Stimulated activated CD4-positive, alpha-beta T cell treated with anti-CD3 and anti-CD28 coated beads, Interleukin-1b, Interleukin-23, amount 100 ng/mL, for 24 hours (primary cell): ENCODE results near the gene MPPED2.

Source experiments
- DNase-seq, 4 experiments: peaks; one replicate each; pipeline ENCODE4 v3.0.0-alpha.2; 2020; ENCODE audit warnings: low read depth in 4 of 4, low spot score in 1 of 4

MPPED2 gene

GRCh38 chr11:30455025-30455424 lies 131.1 kb downstream of the MPPED2 start:
- DNase-seq: no peak

GRCh38 chr11:30454541-30454940 lies 131.6 kb downstream of the MPPED2 start:
- no peak for DNase-seq

- DNase-seq: no peak
Observed at GRCh38 chr11:30454111-30454510, 132.0 kb downstream of the MPPED2 start.

- no peak for DNase-seq
Observed at GRCh38 chr11:30453705-30454104, 132.4 kb downstream of the MPPED2 start.

- no peak for DNase-seq
Observed at GRCh38 chr11:30452842-30453241, 133.3 kb downstream of the MPPED2 start.

DNA sequence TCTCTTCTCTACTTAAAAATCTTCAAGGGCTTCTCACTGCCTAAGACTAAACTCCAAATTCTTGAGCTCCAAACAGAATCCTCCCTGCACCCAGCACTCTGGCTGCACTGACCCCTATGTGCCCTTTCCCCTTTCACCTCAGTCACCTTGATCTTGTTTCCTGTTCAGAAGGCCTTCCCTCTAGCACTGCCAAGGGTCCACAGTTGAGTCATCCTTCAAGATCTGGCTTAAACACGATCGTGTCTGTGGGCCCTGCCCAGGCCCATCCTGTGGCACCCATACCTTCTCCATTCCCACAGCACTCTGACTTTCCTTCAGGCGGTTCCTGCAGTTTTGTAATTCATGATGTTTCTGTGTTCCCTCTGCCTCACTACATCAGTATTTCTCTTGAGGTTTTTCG lies 134.0 kb downstream of the MPPED2 start:
- DNase-seq: no peak

GRCh38 chr11:30451626-30452025 lies 134.5 kb downstream of the MPPED2 start:
- DNase-seq: no peak

GRCh38 chr11:30451167-30451566 lies 135.0 kb downstream of the MPPED2 start:
- no peak for DNase-seq

GRCh38 chr11:30447058-30447640 lies 139.0 kb downstream of the MPPED2 start:
- DNase-seq: no peak

DNA sequence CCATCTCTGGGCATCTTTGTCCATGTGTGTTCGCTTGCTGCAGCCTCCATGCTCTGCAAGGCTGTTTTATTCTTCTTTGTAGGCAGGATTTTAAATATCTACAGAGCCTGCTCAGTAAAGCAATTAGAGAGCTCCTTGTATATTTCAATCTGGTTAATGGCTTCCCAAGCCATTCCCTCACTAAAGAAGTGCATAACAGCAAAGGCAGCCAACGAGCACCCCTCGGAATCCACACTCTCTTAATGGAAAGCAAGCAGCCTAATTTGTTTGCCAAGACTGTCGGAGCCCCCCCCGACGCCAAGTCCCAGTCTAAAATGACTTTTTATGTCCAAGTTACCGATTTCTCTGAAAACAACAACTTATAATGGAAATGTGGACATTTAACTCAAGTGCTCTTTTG lies 139.6 kb downstream of the MPPED2 start:
- no peak for DNase-seq

- no peak for DNase-seq
Observed at GRCh38 chr11:30445056-30445455, 141.1 kb downstream of the MPPED2 start.

- DNase-seq: no peak
Observed at GRCh38 chr11:30440510-30440909, 145.6 kb downstream of the MPPED2 start.

DNA sequence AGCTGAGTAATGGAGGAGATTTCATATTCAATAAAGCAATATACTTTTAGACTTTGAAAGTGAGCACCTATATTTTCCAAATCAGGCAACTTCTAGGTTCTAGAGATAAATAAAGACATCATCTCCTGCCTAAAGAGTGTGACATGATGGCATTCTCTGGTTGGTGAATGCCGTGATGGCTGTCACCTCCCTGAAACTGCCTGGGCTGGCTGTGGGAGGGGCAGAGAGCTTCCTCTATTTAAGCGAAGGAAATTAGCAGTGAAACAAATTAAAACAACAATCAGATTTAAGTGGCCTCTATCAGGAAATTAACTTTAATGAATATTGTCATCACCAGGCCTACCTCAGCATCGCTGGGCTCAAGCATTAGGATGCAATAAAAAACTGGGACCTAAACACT lies 149.4 kb downstream of the MPPED2 start:
- no peak for DNase-seq

- no peak for DNase-seq
Observed at GRCh38 chr11:30435488-30435887, 150.7 kb downstream of the MPPED2 start.

- no peak for DNase-seq
Observed at GRCh38 chr11:30434901-30435300, 151.3 kb downstream of the MPPED2 start.

DNA sequence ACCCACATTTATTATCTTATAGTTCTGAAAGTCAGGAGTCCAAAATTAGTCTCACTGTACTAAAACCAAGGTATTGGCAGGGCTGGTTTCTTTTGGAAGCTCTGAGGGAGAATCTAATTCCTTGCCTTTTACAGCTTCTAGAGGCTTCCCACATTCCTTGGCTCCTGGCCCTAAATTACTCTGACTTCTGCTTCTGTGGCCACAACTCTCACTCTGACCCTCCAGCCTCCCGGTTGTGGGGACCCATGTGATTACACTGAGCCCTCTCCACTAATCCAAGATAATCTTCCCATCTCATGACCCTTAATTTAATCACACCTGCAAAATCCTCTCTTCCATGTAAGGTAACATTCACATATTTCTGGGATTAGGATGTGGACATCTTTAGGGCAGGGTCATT lies 152.3 kb downstream of the MPPED2 start:
- DNase-seq: no peak

- DNase-seq: no peak
Observed at GRCh38 chr11:30432716-30433115, 153.4 kb downstream of the MPPED2 start.

- no peak for DNase-seq
Observed at GRCh38 chr11:30432178-30432577, 154.0 kb downstream of the MPPED2 start.

DNA sequence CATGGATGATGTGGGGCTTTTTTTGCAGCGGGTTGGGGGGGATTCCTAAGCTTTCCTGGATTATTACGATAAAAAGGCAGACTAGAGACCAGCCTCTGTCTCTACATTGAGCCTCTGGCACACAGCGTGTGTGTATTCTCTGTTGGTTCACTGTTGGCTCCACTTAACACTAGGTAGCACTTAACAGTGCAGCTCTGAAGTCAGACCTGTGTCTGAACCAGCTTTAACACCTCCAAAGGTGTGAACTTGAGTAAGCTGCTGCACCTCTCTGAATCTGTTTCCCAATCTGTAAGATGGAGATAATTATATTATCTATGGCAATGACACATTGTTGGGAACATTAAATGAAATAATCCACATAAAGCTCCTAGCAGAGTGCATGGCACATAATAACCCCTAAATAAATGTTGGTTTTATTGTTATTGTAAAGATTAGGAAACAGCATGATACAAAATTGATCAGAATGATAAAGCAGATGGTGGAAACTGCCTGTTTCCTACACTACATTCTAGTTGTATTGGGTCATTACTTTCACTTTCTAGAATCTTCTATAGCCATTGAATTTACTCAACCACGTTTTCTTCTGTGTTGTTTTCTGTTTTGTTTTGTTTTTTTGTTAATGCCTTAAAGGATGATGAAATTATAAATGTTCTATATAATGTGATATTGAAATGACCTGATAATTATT lies 154.9 kb downstream of the MPPED2 start:
- no peak for DNase-seq

GRCh38 chr11:30429550-30429949 lies 156.6 kb downstream of the MPPED2 start:
- DNase-seq: no peak

GRCh38 chr11:30426781-30427180 lies 159.4 kb downstream of the MPPED2 start:
- DNase-seq: no peak

GRCh38 chr11:30424844-30425243 lies 161.3 kb downstream of the MPPED2 start:
- DNase-seq: no peak

- no peak for DNase-seq
Observed at GRCh38 chr11:30424321-30424720, 161.8 kb downstream of the MPPED2 start.
